ENCODE data around the gene LCN6. TPM values are rescaled to one million over a fixed set of nuclear protein-coding genes. Genes with fewer than 3 reads are reported as not detected.

Gene LCN6
- total and polyA plus RNA-seq, 2 donors (not counting 1 experiment from before 2014, with no cell fraction given) = 0.18 TPM; not detected in 1

DNA sequence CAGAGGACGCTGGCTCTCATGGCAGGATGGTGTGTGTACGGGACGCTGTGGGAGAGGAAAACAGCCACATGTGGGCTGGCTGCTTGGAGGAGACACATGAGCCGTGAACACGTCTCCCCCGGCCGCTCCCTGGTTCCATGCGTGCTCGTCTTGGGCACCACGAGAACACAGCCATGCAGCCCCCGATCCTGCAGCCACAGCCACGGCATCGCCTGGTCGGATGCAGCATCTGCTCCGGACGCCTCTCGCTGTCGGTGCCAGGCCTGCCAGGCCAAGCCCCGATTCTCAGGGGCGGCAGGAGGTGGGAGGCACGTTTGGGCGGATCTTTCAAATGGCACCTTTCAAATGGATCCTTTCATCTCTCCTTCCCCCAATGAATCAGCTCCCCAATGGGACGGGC lies 8.8 kb downstream of the LCN6 start:
- Histone ChIP-seq H2AFZ (ENCODE audit: insufficient read depth, low read depth, low read length, poor library complexity, severe bottlenecking) (no peak overlapping the region), H3K4me2 (replicated peaks; ENCODE audit: low read depth, low read length, poor library complexity, severe bottlenecking) (no peak overlapping the region), H3K36me3 (replicated peaks in 1 of 2; ENCODE audit: control extremely low read depth in 1 of 2, control insufficient read depth in 1 of 2, extremely low read depth in 1 of 2, insufficient read depth in 2 of 2, low read length in 1 of 2) (peaks cover 0 to 19% of the 10 kb centered on the region in 2 experiments), H3K9ac (ENCODE audit: low read length) (no peak overlapping the region), H3K79me2 (ENCODE audit: control insufficient read depth, insufficient read depth, low read length) (peaks cover 36% of the 10 kb centered on the region), H3K9me3 (ENCODE audit: control extremely low read depth in 1 of 3, control insufficient read depth in 2 of 3, insufficient read depth in 1 of 3, low read length in 2 of 3) (no peaks in the 10 kb centered on the region), H4K20me1 (ENCODE audit: control insufficient read depth, insufficient read depth, low read length, poor library complexity, severe bottlenecking) (peaks cover 32% of the 10 kb centered on the region), H3K27ac (ENCODE audit: low read length in 2 of 2) (no peak overlapping the region), H3K4me1 (ENCODE audit: control insufficient read depth in 2 of 2, insufficient read depth in 2 of 2, low read length in 2 of 2) (peaks cover 22 to 41% of the 10 kb centered on the region in 2 donors), H3K4me3 (ENCODE audit: control extremely low read depth in 1 of 5, extremely low read depth in 1 of 5, insufficient read depth in 1 of 5, low read depth in 2 of 5, low read length in 4 of 5) (no peak overlapping the region), H3K27me3 (replicated peaks in 1 of 4; ENCODE audit: control extremely low read depth in 1 of 4, control insufficient read depth in 3 of 4, insufficient read depth in 4 of 4, low read length in 3 of 4) (no peaks in the 10 kb centered on the region)
- WGBS (ENCODE audit: insufficient coverage) = 94% methylated on average over 23 of the region's 23 CpGs
- Mint-ChIP-seq H3K4me1 (peaks cover 31% of the 10 kb centered on the region), H3K4me3 (peak overlapping the region; percentile 53), H3K27ac (peak overlapping the region; percentile 73), H3K9me3 (ENCODE audit: insufficient read depth) (no peaks in the 10 kb centered on the region), H3K27me3 (no peaks in the 10 kb centered on the region)
- ATAC-seq (ENCODE audit: low read depth) (no peak), DNase-seq (no peak)
- ChIA-PET POLR2A (interaction anchor here (3.4 kb wide), 1 partner anchor 10 kb away, joined by 53 read pairs; no protein-coding TSS in a partner anchor), CTCF (interaction anchor here (1.1 to 3.9 kb wide), 2 partner anchors 11 kb away, joined by 3 to 46 read pairs; no protein-coding TSS in a partner anchor)
- TF ChIP-seq, protein P1, sequence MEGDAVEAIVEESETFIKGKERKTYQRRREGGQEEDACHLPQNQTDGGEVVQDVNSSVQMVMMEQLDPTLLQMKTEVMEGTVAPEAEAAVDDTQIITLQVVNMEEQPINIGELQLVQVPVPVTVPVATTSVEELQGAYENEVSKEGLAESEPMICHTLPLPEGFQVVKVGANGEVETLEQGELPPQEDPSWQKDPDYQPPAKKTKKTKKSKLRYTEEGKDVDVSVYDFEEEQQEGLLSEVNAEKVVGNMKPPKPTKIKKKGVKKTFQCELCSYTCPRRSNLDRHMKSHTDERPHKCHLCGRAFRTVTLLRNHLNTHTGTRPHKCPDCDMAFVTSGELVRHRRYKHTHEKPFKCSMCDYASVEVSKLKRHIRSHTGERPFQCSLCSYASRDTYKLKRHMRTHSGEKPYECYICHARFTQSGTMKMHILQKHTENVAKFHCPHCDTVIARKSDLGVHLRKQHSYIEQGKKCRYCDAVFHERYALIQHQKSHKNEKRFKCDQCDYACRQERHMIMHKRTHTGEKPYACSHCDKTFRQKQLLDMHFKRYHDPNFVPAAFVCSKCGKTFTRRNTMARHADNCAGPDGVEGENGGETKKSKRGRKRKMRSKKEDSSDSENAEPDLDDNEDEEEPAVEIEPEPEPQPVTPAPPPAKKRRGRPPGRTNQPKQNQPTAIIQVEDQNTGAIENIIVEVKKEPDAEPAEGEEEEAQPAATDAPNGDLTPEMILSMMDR (IDR thresholded peaks at IDR 0.05) = no peak
- no peak for TF ChIP-seq EZH2 (IDR thresholded peaks at IDR 0.05; ENCODE audit: borderline replicate concordance, insufficient read depth, low read depth, low read length, poor library complexity, severe bottlenecking)
- intact Hi-C loops (cut with micrococcal nuclease) = no loop called here

DNA sequence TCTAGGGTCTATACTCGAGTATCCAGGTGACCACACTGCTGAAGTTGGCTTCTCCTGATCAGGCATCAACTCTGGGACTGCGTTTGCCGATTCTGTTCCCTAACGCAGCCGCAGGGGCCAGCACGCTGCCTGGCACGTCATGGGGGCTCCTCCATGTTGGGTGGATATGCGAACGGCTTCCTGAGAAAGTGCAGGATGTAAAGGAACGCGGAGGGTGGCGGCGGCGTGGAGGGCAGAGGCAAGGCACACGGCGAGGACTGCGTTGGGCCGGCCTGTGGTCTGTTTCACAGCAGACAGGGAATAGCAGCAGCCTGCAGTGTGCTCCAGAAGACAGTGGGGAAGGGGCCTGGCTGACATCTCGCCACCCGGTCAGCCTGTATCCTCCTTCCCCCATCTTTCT lies 9.4 kb downstream of the LCN6 start:
- Histone ChIP-seq H3K9ac (ENCODE audit: low read length) (no peak overlapping the region), H3K9me3 (ENCODE audit: control extremely low read depth in 1 of 3, control insufficient read depth in 2 of 3, insufficient read depth in 1 of 3, low read length in 2 of 3) (no peaks in the 10 kb centered on the region), H2AFZ (ENCODE audit: insufficient read depth, low read depth, low read length, poor library complexity, severe bottlenecking) (no peak overlapping the region), H4K20me1 (ENCODE audit: control insufficient read depth, insufficient read depth, low read length, poor library complexity, severe bottlenecking) (peaks cover 32% of the 10 kb centered on the region), H3K27me3 (replicated peaks in 1 of 4; ENCODE audit: control extremely low read depth in 1 of 4, control insufficient read depth in 3 of 4, insufficient read depth in 4 of 4, low read length in 3 of 4) (no peaks in the 10 kb centered on the region), H3K4me3 (ENCODE audit: control extremely low read depth in 1 of 5, extremely low read depth in 1 of 5, insufficient read depth in 1 of 5, low read depth in 2 of 5, low read length in 4 of 5) (no peak overlapping the region), H3K27ac (ENCODE audit: low read length in 2 of 2) (no peak overlapping the region), H3K79me2 (ENCODE audit: control insufficient read depth, insufficient read depth, low read length) (peaks cover 36% of the 10 kb centered on the region), H3K4me1 (ENCODE audit: control insufficient read depth in 2 of 2, insufficient read depth in 2 of 2, low read length in 2 of 2) (peaks cover 22 to 41% of the 10 kb centered on the region in 2 donors), H3K4me2 (replicated peaks; ENCODE audit: low read depth, low read length, poor library complexity, severe bottlenecking) (no peak overlapping the region), H3K36me3 (replicated peaks in 1 of 2; ENCODE audit: control extremely low read depth in 1 of 2, control insufficient read depth in 1 of 2, extremely low read depth in 1 of 2, insufficient read depth in 2 of 2, low read length in 1 of 2) (peaks cover 0 to 19% of the 10 kb centered on the region in 2 experiments)
- Mint-ChIP-seq H3K4me1 (peaks cover 29% of the 10 kb centered on the region), H3K27ac (peak overlapping the region; percentile 73), H3K27me3 (no peaks in the 10 kb centered on the region), H3K4me3 (peak overlapping the region; percentile 53), H3K9me3 (ENCODE audit: insufficient read depth) (no peaks in the 10 kb centered on the region)
- CTCF ChIA-PET = no interaction called here
- intact Hi-C loops (cut with micrococcal nuclease) = no loop called here
- ATAC-seq (ENCODE audit: low read depth) (no peak), DNase-seq (no peak)
- POLR2A ChIA-PET = no interaction called here
- WGBS (ENCODE audit: insufficient coverage) = 93% methylated on average over 20 of the region's 20 CpGs
- TF ChIP-seq, protein P1 (IDR thresholded peaks at IDR 0.05) = no peak
- TF ChIP-seq EZH2 (IDR thresholded peaks at IDR 0.05; ENCODE audit: borderline replicate concordance, insufficient read depth, low read depth, low read length, poor library complexity, severe bottlenecking) = no peak
